Mesodermal cell (in vitro differentiated cells): ENCODE data around the gene PNPLA7.

ENCODE experiments used
- H3K27ac ChIP-seq: 2 replicates; pipeline ENCODE4 v1.7.0; 2013; ENCODE audit warnings: mild to moderate bottlenecking, low read depth, low read length, moderate library complexity; ENCODE audit not compliant: severe bottlenecking
- H3K36me3 ChIP-seq: 2 replicates; pipeline ENCODE4 v1.7.1; 2013; ENCODE audit warnings: mild to moderate bottlenecking, low read length, moderate library complexity; ENCODE audit not compliant: control insufficient read depth, insufficient read depth
- H3K4me1 ChIP-seq: one replicate; pipeline ENCODE4 v1.7.1; 2013; ENCODE audit warnings: mild to moderate bottlenecking, low read length; ENCODE audit not compliant: insufficient read depth, control insufficient read depth, poor library complexity, severe bottlenecking
- H3K4me3 ChIP-seq: 2 replicates; pipeline ENCODE4 v1.7.0; 2013; ENCODE audit warnings: low read length, control low read depth, mild to moderate bottlenecking; ENCODE audit not compliant: insufficient read depth, poor library complexity, severe bottlenecking; ENCODE audit errors: extremely low read depth
- H3K9me3 ChIP-seq: 2 replicates; pipeline ENCODE4 v1.7.1; 2013; ENCODE audit warnings: mild to moderate bottlenecking, low read length, moderate library complexity; ENCODE audit not compliant: control insufficient read depth
- WGBS, 2 experiments: methylation state at CpG; one replicate each; pipeline ENCODE4 v1.1.5; 2013; ENCODE audit warnings: missing lambda C conversion rate in 2 of 2; ENCODE audit not compliant: insufficient coverage in 2 of 2; 5-methylcytosine and 5-hydroxymethylcytosine counted together

PNPLA7 gene

DNA sequence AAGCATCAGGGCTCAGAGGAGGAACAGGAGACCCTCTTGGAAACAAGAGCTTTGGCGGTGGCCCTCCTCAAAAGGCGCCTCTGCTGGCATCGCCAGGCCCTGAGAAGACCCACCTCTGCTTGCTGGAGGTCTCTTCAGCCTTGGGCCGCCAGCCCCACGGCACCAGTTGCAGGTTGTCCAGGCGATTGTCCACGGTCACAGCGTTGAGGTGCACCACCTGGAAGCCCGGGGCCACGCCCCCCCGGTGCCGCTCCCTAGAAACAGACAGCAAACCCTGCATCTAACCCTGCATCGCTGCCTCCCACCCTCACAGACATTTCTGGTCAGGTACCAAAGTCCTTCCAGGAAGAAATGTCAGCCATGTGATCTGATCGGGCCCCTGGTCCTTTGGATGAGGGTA is 36.7 kb upstream of the PNPLA7 start:
- Histone ChIP-seq H3K4me3 (no peak overlapping the region), H3K36me3 (peaks cover 67% of the 10 kb centered on the region), H3K27ac (no peak overlapping the region), H3K4me1 (peaks cover 3% of the 10 kb centered on the region), H3K9me3 (no peaks in the 10 kb centered on the region)
- 93 to 98% methylated on average over 13 to 14 of the region's 14 CpGs for WGBS, 2 experiments

GRCh38 chr9:137583957-137584356 is 33.8 kb upstream of the PNPLA7 start:
- Histone ChIP-seq H3K9me3 (no peaks in the 10 kb centered on the region), H3K4me3 (no peak overlapping the region), H3K4me1 (no peaks in the 10 kb centered on the region), H3K27ac (no peak overlapping the region), H3K36me3 (peaks cover 79% of the 10 kb centered on the region)
- 90 to 98% methylated on average over 7 to 8 of the region's 8 CpGs for WGBS, 2 experiments

GRCh38 chr9:137583347-137583746 is 33.1 kb upstream of the PNPLA7 start:
- no peak overlapping the region for H3K27ac ChIP-seq
- no peaks in the 10 kb centered on the region for H3K9me3 ChIP-seq
- H3K36me3 ChIP-seq: peaks cover 75% of the 10 kb centered on the region
- no peaks in the 10 kb centered on the region for H3K4me1 ChIP-seq
- WGBS, 2 experiments: 91 to 97% methylated on average over 10 to 14 of the region's 14 CpGs
- H3K4me3 ChIP-seq: no peak overlapping the region

DNA sequence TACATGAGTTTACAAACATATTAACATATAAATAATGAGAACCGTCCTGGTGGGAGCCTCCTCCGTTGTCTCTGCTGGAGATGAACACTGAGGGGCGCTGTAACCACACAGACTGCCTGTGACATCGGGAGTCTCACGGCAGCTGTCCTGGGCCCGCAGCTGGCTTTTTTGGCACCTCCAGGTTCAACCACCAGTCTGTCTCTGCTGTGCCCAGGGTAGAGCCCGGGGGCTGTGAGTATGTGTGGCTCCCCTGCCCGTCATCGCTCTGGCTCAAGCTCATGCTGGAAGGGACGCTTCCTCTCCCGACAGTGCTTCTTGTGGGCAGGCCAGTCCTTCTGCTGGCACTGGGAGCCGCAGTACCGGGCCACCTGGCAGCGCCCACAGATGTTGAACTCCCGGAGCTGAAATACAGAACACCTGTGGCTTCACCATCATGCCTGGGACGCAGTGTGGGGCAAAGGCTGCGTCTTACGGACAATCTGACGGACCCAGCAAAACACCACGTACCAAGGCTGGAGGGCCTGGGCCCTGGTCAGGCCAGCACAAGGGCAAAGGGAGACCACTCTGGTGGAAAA is 32.2 kb upstream of the PNPLA7 start:
- Histone ChIP-seq H3K9me3 (no peaks in the 10 kb centered on the region), H3K27ac (no peak overlapping the region), H3K4me1 (peaks cover 5% of the 10 kb centered on the region), H3K4me3 (no peak overlapping the region), H3K36me3 (peaks cover 65% of the 10 kb centered on the region)
- 92 to 93% methylated on average over 17 to 20 of the region's 20 CpGs for WGBS, 2 experiments

GRCh38 chr9:137581361-137582285 is 31.4 kb upstream of the PNPLA7 start:
- no peaks in the 10 kb centered on the region for H3K9me3 ChIP-seq
- H3K27ac ChIP-seq: no peak overlapping the region
- peaks cover 8% of the 10 kb centered on the region for H3K4me1 ChIP-seq
- 95% methylated on average over 19 to 20 of the region's 22 CpGs for WGBS, 2 experiments
- peaks cover 59% of the 10 kb centered on the region for H3K36me3 ChIP-seq
- no peak overlapping the region for H3K4me3 ChIP-seq

- H3K9me3 ChIP-seq: no peaks in the 10 kb centered on the region
- 94 to 96% methylated on average over 3 to 4 of the region's 4 CpGs for WGBS, 2 experiments
- H3K27ac ChIP-seq: no peak overlapping the region
- H3K4me3 ChIP-seq: no peak overlapping the region
- peaks cover 59% of the 10 kb centered on the region for H3K36me3 ChIP-seq
- peaks cover 8% of the 10 kb centered on the region for H3K4me1 ChIP-seq
Observed at GRCh38 chr9:137580954-137581322, 30.7 kb upstream of the PNPLA7 start.

GRCh38 chr9:137580209-137580953 is 30.2 kb upstream of the PNPLA7 start:
- no peak overlapping the region for H3K4me3 ChIP-seq
- peaks cover 8% of the 10 kb centered on the region for H3K4me1 ChIP-seq
- H3K9me3 ChIP-seq: no peaks in the 10 kb centered on the region
- peaks cover 59% of the 10 kb centered on the region for H3K36me3 ChIP-seq
- H3K27ac ChIP-seq: no peak overlapping the region
- 90 to 94% methylated on average over 21 to 22 of the region's 23 CpGs for WGBS, 2 experiments

- Histone ChIP-seq H3K4me1 (peaks cover 8% of the 10 kb centered on the region), H3K4me3 (peak overlapping the region; percentile 93), H3K27ac (peak overlapping the region; percentile 64), H3K9me3 (no peaks in the 10 kb centered on the region), H3K36me3 (peaks cover 59% of the 10 kb centered on the region)
- 67 to 72% methylated on average over 16 to 19 of the region's 19 CpGs for WGBS, 2 experiments
Observed at GRCh38 chr9:137579259-137579604, 29.0 kb upstream of the PNPLA7 start.

- Histone ChIP-seq H3K36me3 (peaks cover 58% of the 10 kb centered on the region), H3K9me3 (no peaks in the 10 kb centered on the region), H3K4me1 (peaks cover 8% of the 10 kb centered on the region), H3K27ac (peak within 1 kb of the TSS; percentile 73), H3K4me3 (peak within 1 kb of the TSS; percentile 93)
- whole genome bisulfite sequencing, 2 experiments: 4 to 6% methylated on average over 81 to 82 of the region's 82 CpGs
Observed at GRCh38 chr9:137578518-137579258, 28.5 kb upstream of the PNPLA7 start, which contains the start of gene DPH7. Gene DPH7, minus strand, starts transcription at chr9:137578925. Its CDS starts 148 bp downstream, at chr9:137578777.

DNA sequence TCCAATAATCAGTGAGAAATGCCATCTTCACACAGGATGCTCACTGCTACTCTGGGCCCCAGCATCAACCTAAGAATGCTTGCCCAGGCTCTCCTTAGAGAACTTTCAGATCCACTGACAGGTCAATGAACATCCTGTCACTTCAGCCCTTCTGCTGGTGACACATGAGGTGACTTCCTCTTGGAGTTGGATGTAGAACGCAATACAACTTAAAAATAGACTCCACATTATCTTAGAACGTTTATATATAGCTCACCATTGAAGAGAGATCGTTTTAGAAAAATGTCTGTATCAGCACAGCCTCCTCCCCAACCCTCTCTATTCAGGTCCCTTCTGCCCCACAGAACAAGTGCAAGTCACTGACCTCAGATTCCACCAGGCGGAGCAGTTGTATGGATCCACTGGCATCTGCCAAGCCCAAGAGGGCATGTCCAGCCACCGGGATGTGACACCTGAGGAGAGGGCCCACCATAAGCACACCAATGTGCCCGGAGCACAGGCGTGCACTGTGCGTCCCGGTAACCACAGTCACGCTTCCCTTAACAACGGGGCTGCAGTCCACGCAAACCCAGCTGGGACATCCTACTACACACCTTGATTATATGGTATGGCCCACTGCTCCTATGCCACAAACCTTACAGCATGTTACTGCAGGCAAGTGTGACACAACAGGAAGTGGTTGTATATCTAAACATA is 25.7 kb upstream of the PNPLA7 start:
- Histone ChIP-seq H3K4me3 (no peak overlapping the region), H3K4me1 (peaks cover 8% of the 10 kb centered on the region), H3K27ac (no peak overlapping the region), H3K36me3 (peaks cover 52% of the 10 kb centered on the region), H3K9me3 (no peaks in the 10 kb centered on the region)
- 98 to 100% methylated on average over 2 to 6 of the region's 12 CpGs for WGBS, 2 experiments
